NCI-H526 treated with DMSO at 0.1 percent for 48 hours (cell line): Measurements from ENCODE around the gene TMEM134.
"Not testable (repeated sequence)": the region's sequence is repeated elsewhere in the genome, so short reads cannot be mapped to it uniquely, and the experiment has no call there.

Experiments used
- DNase-seq: peaks from one replicate; lab custom pipeline; 2025; lab: John Stamatoyannopoulos, UW

Gene TMEM134

GRCh38 chr11:67468759-67469507 lies at the start of gene TMEM134:
TSS of gene TMEM134 (minus strand) at chr11:67469251. CDS start at chr11:67469192, 59 bp downstream.
- peak; percentile 68 for DNase-seq

- DNase-seq = no peak
Observed at GRCh38 chr11:67517784-67518552, 48.9 kb upstream of the TMEM134 start.

GRCh38 chr11:67516806-67517205 lies 47.8 kb upstream of the TMEM134 start:
- no peak for DNase-seq

- no peak for DNase-seq
Observed at GRCh38 chr11:67514116-67514515, 45.1 kb upstream of the TMEM134 start.

- DNase-seq = not testable (repeated sequence)
Observed at GRCh38 chr11:67511558-67511957, 42.5 kb upstream of the TMEM134 start.

GRCh38 chr11:67510023-67510345 lies 40.9 kb upstream of the TMEM134 start:
- DNase-seq = no peak

GRCh38 chr11:67508486-67509121 lies 39.6 kb upstream of the TMEM134 start:
- peak; percentile 95 for DNase-seq

- DNase-seq = peak; percentile 98
Observed at GRCh38 chr11:67507864-67508485, 38.9 kb upstream of the TMEM134 start, which contains the start of gene CDK2AP2. TSS of gene CDK2AP2 (minus strand) at chr11:67508162. CDS start at chr11:67508082, 80 bp downstream.

- no peak for DNase-seq
Observed at GRCh38 chr11:67507242-67507863, 38.3 kb upstream of the TMEM134 start.

- no peak for DNase-seq
Observed at GRCh38 chr11:67506426-67507051, 37.5 kb upstream of the TMEM134 start.

GRCh38 chr11:67505605-67506396 lies 36.8 kb upstream of the TMEM134 start:
- peak; percentile 66 for DNase-seq

GRCh38 chr11:67504950-67505581 lies 36.0 kb upstream of the TMEM134 start, which contains the start of gene PITPNM1:
TSS of gene PITPNM1 (minus strand) at chr11:67505363. CDS start at chr11:67504180, 1,183 bp downstream.
- DNase-seq = no peak

GRCh38 chr11:67504005-67504949 lies 35.2 kb upstream of the TMEM134 start:
- DNase-seq = peak; percentile 16

GRCh38 chr11:67503119-67504004 lies 34.3 kb upstream of the TMEM134 start:
- DNase-seq = no peak

- DNase-seq = no peak
Observed at GRCh38 chr11:67502328-67502979, 33.4 kb upstream of the TMEM134 start.

GRCh38 chr11:67501854-67502253 lies 32.8 kb upstream of the TMEM134 start:
- DNase-seq = no peak
